ENCODE measurements around the gene DLK2.

GRCh38 chr6:43465948-43466347 is 10.6 kb upstream of the DLK2 start:
- TF ChIP-seq POLR2AphosphoS5 (IDR thresholded peaks at IDR 0.05) (no peak), POLR2A (IDR thresholded peaks at IDR 0.05) (no peak)
- TF ChIP-seq, protein P1, sequence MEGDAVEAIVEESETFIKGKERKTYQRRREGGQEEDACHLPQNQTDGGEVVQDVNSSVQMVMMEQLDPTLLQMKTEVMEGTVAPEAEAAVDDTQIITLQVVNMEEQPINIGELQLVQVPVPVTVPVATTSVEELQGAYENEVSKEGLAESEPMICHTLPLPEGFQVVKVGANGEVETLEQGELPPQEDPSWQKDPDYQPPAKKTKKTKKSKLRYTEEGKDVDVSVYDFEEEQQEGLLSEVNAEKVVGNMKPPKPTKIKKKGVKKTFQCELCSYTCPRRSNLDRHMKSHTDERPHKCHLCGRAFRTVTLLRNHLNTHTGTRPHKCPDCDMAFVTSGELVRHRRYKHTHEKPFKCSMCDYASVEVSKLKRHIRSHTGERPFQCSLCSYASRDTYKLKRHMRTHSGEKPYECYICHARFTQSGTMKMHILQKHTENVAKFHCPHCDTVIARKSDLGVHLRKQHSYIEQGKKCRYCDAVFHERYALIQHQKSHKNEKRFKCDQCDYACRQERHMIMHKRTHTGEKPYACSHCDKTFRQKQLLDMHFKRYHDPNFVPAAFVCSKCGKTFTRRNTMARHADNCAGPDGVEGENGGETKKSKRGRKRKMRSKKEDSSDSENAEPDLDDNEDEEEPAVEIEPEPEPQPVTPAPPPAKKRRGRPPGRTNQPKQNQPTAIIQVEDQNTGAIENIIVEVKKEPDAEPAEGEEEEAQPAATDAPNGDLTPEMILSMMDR (IDR thresholded peaks at IDR 0.05) = no peak
